ENCODE data around the gene ZACN. TPM values are rescaled to one million over a fixed set of nuclear protein-coding genes. Genes with fewer than 3 reads are reported as not detected.
A peak's percentile ranks its signal among the peaks of the same experiment; 100 is the strongest.

Gene ZACN
- total RNA-seq, 1 experiment from 2014 or later = 0.09 TPM

DNA sequence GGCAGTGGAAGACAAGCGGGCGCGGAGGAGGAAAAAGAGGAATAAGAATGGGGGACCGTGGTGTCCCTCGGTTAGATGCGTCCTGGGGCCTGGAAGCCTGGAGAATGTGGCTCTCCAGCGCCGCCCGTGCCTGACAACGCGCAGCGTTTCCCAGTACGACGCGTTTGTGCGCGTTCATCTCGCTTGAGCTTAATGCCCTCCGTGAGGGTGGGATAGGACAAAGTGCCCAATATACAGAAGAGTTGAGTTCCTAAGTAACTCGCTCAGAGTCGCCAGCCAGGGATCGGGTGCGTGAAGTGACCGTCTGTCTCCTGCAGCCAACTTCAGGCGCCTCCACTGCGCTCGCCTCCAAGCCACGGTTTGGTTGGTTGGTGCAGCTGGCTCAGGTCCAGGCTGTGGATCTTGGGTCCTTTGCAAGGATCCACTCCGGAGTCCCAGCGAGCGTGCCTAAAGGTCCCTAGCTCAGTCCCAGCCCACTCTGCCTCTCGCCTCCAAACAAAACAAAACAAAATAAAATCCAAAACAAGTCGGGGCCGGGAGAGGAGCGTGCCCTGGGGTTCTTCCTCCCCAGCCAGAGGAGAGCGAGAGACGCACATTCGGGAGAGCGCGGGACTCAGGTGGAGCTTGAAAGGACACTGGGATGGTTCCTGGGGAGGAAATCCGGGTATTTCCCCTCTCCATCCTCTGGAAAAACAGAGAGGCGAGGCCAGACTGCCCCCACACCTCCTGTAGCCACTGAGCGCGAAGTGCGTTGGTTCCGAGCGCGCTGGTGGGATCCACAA is 3.4 kb upstream of the ZACN start:
- no peaks in the 10 kb centered on the region for H3K36me3 Mint-ChIP-seq (ENCODE audit: insufficient read depth in 1 of 3, low read depth in 3 of 3)
- no peak overlapping the region for H3K18ac ChIP-seq (ENCODE audit: insufficient read length, low read depth, low read length)
- H2BK5ac ChIP-seq (ENCODE audit: insufficient read length, low read length) = no peak overlapping the region
- WGBS (ENCODE audit: extremely low coverage, insufficient read length, low lambda C conversion rate) = no CpG with 5 or more reads among the region's 48 CpGs
- peaks cover 0 to 3% of the 10 kb centered on the region in 2 experiments; a peak in 2 of 5 replicates for H3K9me3 Mint-ChIP-seq
- H3K27ac Mint-ChIP-seq = no peak overlapping the region
- no peak overlapping the region for H2AFZ ChIP-seq (ENCODE audit: low read length)
- H3K4me2 ChIP-seq (ENCODE audit: insufficient read depth, insufficient read length, low read length) = peak overlapping the region; percentile 46
- peak overlapping the region; percentile 56 to 78 for H3K4me3 Mint-ChIP-seq
- H3K4me1 Mint-ChIP-seq = peaks cover 54 to 62% of the 10 kb centered on the region in 2 experiments
- H3K56ac ChIP-seq (ENCODE audit: insufficient read length, low read depth, low read length) = no peak overlapping the region
- H4K5ac ChIP-seq (ENCODE audit: insufficient read length, low read depth, low read length) = no peak overlapping the region
- H2BK120ac ChIP-seq (ENCODE audit: low read depth, low read length, poor library complexity, severe bottlenecking) = no peak overlapping the region
- no peak overlapping the region for H4K91ac ChIP-seq (ENCODE audit: insufficient read length, low read depth, low read length)
- DNase-seq = peak; percentile 79
- no peak overlapping the region for H4K8ac ChIP-seq (replicated peaks; ENCODE audit: insufficient read length, low read depth, low read length)
- no peak overlapping the region for H3K14ac ChIP-seq (ENCODE audit: insufficient read depth, low read length)
- H2BK15ac ChIP-seq (ENCODE audit: low read depth, low read length) = no peak overlapping the region
- no peak overlapping the region for H3K27ac ChIP-seq (ENCODE audit: insufficient read length, low read depth, low read length)
- no peaks in the 10 kb centered on the region for H3K9me3 ChIP-seq (ENCODE audit: control insufficient read depth, low read depth, low read length)
- H2AK5ac ChIP-seq (ENCODE audit: insufficient read length, low read length) = no peak overlapping the region
- peaks cover 3% of the 10 kb centered on the region for H4K20me1 ChIP-seq (ENCODE audit: control insufficient read depth, insufficient read depth, insufficient read length)
- peaks cover 8% of the 10 kb centered on the region; the same call in 1 of the 2 replicates for H3K4me1 ChIP-seq (ENCODE audit: insufficient read depth, low read length)
- peaks cover 73% of the 10 kb centered on the region for H3K27me3 Mint-ChIP-seq (ENCODE audit: low read depth)
- TF ChIP-seq, protein P1, sequence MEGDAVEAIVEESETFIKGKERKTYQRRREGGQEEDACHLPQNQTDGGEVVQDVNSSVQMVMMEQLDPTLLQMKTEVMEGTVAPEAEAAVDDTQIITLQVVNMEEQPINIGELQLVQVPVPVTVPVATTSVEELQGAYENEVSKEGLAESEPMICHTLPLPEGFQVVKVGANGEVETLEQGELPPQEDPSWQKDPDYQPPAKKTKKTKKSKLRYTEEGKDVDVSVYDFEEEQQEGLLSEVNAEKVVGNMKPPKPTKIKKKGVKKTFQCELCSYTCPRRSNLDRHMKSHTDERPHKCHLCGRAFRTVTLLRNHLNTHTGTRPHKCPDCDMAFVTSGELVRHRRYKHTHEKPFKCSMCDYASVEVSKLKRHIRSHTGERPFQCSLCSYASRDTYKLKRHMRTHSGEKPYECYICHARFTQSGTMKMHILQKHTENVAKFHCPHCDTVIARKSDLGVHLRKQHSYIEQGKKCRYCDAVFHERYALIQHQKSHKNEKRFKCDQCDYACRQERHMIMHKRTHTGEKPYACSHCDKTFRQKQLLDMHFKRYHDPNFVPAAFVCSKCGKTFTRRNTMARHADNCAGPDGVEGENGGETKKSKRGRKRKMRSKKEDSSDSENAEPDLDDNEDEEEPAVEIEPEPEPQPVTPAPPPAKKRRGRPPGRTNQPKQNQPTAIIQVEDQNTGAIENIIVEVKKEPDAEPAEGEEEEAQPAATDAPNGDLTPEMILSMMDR (conservative IDR thresholded peaks at IDR 0.05) = peak; percentile 61
- H3K9ac ChIP-seq (ENCODE audit: extremely low read depth, insufficient read length, low read length) = no peak overlapping the region
- H2BK20ac ChIP-seq (ENCODE audit: low read depth, low read length, poor library complexity, severe bottlenecking) = no peak overlapping the region
- no peak overlapping the region for H3K23ac ChIP-seq (ENCODE audit: insufficient read length, low read depth, low read length)
- H3K79me2 ChIP-seq (ENCODE audit: insufficient read depth, low read length) = peaks cover 3% of the 10 kb centered on the region; the same call in 1 of the 2 replicates
- H3K79me1 ChIP-seq (ENCODE audit: insufficient read depth, low read depth, low read length, poor library complexity, severe bottlenecking) = no peaks in the 10 kb centered on the region
- H2BK12ac ChIP-seq (ENCODE audit: insufficient read length, low read depth, low read length) = no peak overlapping the region
- peaks cover 58% of the 10 kb centered on the region for H3K27me3 ChIP-seq (ENCODE audit: insufficient read depth, low read length)
- peaks cover 34% of the 10 kb centered on the region for H3K23me2 ChIP-seq (ENCODE audit: insufficient read length, low read depth, low read length, poor library complexity, severe bottlenecking)
- H3K4ac ChIP-seq (ENCODE audit: low read depth, low read length) = no peak overlapping the region
- H3T11ph ChIP-seq (ENCODE audit: low read length) = no peak overlapping the region
